GM19025 (cell line): ENCODE results near the gene CTNNA3.

ENCODE experiments used
- ATAC-seq: cut with Tn5 transposase; IDR thresholded peaks from one replicate; pipeline ENCODE4 v1.9.1; 2021; ENCODE audit warnings: mild to moderate bottlenecking, low read depth, moderate library complexity; ENCODE audit not compliant: unreplicated experiment

Gene CTNNA3

DNA sequence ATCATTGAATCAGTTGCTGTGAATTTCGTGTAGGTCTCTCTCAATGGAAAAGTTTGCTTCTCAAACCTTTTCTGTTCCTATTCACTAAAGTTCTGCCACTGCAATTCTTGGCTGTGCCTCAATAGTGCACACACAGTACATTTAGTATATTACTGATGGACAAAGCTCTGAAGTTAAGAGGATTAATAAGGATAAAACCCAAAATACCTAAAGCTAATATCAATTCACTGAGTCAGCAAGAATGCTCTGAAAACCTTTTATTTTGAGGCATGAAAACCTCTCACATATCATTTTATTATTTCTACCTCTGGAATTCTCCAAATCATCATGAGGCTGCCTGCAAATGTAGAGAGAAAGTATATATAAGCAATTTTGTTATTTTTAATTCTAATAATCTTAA is 1403.5 kb downstream of the CTNNA3 start:
- no peak for ATAC-seq

DNA sequence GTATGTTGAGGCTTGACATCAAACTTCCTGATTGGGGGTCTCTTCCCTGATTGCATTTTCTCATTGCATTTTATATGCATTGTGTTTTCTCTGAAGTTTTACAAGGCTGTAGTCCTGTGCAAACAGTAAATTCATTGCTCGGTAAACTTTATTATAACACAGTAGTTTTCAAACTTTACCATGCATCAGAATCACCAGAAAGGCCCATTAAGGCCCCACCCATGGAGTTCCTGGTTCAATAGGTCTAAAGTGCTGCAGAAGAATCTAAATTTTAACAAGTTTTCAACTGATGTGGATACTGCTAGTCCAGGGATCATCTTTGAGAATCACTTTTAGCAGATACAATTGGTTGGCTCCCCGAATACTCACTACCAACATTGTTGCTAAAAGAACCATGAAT is 1404.9 kb downstream of the CTNNA3 start:
- ATAC-seq = no peak

DNA sequence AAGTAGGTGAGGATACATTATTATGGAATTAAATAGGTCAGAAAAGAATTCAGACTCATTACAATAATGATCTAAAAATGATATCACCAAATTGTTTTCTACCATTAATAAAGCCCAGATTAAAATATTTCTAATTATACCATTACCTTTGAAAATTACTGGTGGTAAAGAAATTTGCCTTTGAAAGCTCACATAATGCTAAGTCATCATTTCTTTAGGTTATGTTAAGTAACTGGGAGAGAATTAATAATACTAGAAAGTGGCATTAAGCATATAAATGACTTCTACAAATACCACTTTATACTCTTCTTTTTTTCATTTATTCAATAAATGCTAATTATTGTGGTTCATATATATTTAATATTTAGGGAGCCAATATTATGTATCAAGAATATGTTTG is 1411.4 kb downstream of the CTNNA3 start:
- no peak for ATAC-seq

DNA sequence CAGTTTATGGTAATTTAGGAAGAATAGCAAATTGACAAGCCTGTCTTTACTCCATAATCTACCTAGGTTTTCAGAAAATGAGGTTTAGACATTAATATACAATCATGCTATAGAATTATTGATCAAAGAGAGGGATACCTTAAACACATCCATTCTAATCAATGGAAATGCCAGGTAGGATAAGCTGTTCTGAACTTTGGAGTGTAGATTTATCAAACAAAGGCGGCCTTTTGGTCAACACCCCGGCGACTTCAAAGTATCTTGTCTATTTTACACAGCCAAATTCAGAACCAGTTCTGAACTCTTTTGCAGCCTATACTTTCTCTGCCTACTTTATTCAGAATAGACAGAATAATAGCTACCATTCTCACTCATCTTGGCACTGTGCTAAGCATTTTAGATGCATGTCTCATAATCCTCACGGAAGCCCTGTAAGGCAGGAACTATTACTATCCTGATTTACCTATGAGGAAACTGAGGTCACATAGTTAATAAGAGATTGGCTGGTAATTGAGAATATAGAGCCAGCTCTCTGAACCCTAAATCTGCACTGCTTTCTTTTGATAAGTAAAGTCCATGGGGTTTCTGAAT is 1412.0 kb downstream of the CTNNA3 start:
- ATAC-seq = no peak

DNA sequence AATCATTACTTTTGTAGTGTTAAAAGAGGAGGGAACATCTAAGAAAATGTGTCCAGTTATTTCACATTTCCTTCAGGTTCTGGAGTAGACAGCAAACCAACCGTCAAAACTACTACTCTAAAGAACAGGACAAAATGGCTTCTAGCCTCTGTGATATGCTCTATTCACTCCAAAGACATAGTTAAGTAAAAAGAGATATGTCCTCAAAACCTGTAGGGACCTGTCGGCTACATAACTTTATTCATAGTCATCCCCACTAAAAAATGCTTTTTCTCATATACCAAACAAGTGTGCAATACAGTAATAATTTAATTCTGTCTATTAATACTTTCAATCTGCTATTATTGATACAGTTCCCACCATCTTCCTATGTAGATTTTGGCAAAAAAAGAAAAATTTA is 1412.9 kb downstream of the CTNNA3 start:
- ATAC-seq = no peak

DNA sequence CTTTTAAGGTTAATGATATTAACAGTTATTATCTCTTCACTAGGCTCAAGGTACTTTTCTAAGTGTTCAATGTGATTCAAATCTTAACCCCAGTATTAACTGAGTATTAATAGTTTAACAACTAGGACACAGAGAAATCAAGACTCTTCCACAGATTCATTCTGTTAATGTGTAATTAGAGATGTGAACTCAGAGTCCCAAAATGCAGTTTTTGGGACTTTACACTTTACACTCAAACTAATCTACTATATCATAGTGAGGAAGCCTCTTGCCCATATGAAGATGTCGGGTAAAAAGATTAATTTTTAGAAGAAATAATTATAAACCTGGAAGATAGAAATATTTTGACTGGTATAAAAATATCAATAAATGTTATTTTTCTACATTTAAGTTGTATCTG is 1414.7 kb downstream of the CTNNA3 start:
- no peak for ATAC-seq

DNA sequence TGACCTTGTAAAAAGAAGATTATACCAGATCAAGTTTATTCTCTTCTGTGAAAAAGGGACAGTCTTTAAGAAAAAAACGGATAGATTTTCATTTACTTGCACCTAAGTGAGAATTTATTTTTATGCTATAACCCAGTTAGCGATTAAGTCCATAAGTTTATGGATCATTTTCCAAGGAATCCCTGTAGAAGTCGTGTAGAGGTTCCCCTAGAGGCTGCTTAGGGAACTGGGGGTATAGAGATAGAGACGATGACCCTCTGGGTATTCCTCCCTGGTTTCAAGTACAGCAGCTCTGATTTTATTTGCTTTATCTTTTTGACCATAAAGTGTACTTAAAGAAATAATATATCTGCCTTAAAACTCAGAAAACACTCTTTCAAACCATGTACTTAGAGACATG is 1418.5 kb downstream of the CTNNA3 start:
- no peak for ATAC-seq

DNA sequence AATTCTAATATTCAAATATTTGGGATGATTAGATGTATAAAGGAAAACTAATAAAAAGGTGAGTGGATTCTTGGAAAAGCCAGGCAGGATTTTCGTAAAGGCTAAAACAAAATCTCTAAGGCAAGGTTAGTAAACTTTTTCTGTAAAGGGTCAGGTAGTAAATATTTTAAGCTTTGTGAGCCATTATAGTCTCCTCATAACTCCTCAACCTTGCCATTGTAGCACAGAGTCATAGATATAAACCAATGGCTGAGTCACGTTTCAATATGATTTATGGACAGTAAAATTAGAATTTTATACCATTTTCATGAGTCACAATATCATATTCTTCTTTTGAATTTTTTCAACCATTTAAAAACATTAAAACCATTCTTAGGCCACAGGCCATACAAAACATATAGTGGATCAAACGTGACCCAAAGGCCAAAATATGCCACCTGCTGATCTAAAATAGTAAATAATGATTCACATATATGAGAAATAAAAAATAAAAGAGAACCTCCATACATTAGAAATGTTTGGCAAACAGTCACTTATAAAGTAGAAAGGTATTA is 1422.0 kb downstream of the CTNNA3 start:
- no peak for ATAC-seq

DNA sequence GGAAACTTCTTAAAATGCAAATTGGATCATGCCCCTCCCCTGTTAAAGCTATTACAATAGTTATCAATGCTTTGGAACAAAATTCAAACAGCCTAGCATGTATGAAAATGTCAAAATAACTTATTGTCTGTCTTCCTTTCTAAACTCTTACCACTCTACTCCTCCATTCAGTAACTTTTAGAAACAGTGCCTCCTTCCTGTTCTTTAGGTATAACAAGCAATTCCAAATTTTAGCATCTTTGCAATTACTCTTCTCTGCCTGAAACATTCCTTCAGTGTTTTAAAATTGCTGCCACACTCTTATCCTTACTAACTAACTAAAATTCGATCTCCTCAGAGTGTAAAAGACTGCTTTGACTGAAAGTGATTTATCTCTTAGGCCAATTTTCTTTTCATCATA is 1430.6 kb downstream of the CTNNA3 start:
- no peak for ATAC-seq

DNA sequence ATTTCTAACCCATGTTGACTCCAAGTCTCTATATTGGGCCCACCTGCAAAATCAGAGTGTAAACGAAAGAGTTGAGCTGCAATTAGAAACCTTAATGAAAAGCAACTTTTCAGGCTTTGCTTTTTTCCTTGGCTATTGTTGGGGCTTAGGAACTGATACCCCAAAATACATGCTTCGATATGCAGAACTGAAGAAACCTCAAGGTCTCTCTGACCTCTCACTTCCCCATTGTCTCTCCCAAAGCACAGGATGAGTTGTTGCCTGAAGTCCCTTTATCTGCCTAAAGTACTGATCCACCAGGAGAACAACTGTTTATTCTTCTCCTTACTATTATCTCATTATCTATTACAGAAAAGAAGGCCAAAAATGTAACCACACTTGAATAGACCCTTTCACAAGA is 1436.2 kb downstream of the CTNNA3 start:
- ATAC-seq = no peak

DNA sequence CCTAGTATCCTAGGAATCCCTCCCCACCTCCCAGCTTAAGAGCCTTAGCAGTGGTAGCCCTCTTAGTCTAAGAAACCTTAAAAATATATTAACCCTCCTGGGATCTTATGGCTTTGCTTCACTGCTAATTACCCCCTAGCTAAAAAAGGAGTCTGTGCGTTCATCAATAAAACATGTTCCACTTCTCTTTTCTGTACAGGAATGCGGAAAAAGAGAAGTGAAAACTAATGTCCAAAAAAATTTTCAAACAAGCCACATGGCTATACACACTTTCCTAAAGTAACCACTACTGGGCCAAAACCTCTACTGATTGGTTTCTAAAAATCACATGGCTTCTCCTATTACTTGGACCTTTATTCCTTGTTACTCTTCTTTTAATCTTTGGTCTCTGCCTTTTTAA is 1437.3 kb downstream of the CTNNA3 start:
- no peak for ATAC-seq

DNA sequence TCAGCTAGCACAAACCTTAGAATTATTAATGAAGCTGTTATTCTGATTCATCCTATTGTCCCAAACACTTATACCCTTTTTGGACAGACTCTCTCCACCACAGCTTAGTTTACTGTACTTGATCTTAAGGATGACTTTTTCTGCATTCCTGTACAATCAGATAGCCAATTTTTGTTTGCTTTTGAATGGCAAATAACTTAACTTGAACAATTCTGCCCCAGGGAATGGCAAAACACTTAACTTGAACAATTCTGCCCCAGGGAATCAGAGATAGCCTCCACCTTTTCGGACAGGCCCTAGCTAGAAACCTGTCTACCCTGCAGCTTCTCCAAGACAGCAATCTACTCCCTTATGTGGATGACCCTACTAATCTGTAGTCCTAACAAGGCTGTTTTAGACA is 1438.2 kb downstream of the CTNNA3 start:
- ATAC-seq = no peak

DNA sequence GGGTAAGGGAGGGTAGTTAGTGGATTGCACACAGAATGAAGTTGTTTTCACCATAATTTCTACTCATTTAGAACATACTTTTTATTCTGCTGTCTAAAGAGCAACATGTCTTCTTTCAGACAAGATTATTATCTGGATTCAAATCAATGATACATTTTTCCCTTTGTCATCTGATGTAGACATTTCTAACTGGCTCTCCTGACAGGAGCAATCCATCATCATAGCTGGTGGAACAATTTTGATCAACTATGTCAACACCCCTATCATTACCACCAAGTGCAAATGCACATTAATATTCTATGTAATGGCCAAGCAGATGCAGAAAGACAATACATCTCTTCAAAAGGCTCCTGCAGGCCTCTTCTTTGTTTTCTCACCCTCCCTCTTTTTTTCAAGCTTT is 1443.0 kb downstream of the CTNNA3 start:
- ATAC-seq = no peak

DNA sequence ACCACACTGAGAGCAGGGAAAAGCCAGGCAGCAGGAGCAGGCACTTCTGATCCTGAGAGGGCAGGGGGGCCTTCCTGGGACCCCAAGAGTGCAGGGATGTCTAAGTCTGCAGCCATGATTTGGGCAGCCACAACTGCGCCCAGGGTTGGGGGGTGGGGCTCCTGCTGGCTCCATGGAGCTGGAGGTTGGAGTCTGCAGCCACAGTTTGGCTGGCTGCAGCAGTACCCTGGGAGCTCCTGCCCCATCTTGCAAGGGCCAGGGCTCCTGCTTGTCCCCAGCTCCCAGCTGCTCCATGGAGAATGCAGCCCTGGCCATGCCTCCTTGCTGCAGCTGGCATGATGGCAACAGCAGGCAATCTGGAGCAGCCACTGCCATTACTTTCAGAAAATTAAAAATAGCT is 1449.8 kb downstream of the CTNNA3 start:
- ATAC-seq = no peak

DNA sequence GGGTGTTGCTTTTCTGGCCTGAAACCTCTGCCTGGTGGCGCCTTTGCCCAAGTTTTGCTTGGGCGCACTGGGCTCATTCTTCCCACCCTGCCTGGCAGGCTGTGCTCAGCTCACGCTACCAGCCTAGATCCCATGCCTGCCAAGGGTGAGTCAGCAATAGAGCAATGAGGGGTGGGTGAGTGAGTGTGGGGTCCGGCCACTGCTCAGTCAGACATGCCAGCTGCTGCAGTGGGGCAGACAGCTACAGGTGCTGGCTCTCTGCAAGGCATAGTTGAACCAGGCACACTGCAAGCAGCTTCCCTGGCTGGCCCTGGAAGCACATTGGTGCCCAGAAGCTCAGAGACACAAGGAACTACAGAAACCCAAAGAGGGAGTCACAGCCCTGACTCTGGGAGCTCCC is 1451.0 kb downstream of the CTNNA3 start:
- ATAC-seq = no peak

DNA sequence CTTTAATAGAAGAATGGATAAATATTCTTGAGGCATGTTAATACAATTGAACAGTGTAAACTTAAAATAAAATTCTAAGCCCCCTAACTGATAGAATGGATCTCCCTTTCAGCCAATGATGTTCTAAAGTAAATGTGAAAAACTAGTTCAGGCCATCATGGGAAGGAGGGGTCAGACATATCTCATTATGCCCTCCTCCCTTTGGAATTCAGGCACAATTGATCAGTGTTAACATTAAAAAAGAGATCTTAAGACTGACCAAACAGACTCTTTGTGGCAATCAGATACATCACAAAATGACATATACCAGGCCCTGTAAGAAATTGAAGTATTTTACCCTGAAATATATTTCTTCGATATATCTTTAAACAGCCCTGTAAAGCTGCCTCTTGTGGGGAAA is 1453.1 kb downstream of the CTNNA3 start:
- ATAC-seq = no peak

DNA sequence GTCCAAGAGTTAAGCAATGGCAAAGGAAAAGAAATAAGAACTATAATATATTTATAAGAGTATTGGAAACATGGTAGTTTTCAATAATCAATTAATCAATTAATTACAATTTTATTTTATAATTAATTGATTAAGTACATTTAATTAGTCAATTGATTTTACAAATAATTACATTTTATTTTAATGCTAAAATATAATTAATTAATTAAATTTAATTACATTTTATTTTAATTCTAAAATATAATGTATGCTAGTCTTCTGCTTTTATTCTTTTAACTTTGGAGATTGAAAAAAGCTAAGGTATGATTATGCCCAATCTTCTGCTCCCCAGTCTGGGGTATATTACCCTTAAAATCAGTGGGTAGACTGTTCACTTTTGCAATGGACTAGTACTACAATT is 1456.9 kb downstream of the CTNNA3 start:
- ATAC-seq = no peak

DNA sequence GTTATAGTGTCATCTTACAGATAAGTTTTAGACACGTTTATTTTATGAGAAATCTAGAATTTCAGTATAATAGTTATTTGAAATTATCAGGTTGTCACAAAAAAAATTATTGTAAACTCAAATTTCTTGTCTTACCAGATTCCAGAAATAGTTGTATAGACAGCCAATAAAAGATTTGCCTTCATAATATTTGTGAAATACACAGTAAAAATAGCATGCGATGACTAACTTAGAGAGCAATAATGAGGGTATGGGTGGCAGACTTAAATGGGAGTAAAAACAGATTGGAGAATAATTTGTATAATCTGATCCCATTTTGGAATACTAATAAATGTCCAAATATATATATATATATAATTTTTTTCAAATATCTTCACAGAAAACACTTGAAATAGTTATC is 1457.7 kb downstream of the CTNNA3 start:
- no peak for ATAC-seq

DNA sequence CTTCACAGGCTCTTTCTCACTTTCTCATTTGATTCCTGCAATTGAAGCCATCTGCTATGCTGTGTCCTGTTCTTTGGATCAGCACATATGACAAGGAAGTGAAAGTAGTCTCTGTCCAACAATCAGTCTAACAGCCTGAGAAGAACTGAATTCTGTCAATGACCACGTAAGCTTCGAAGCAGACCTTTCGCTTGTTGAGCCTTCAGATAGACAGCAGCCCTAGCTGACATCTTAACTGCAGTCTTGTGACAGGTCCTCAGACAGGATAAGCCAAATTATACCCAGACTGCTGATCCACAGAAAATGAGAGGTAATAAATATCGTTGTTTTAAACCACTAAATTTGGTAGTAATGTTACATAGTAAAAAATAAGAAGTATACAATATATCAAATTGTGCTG is 1461.1 kb downstream of the CTNNA3 start:
- no peak for ATAC-seq

DNA sequence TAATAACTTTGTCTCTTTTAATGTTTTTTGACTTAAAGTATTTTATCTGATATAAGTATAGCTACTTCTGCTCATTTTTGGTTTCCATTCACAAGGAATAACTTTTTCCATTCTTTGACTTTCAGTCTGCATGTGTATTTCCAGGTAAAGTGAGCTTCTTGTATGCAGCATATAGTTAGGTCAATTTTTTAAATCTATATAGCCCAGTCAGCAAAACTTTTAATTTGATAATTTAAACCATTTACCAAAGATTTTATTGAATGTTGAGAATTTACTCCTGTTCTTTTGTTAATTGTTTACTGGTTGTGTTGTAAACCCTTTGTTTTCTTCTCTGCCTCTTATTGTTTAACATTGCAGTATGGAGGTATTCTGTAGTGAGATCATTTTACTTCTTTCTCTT is 1467.1 kb downstream of the CTNNA3 start:
- no peak for ATAC-seq

DNA sequence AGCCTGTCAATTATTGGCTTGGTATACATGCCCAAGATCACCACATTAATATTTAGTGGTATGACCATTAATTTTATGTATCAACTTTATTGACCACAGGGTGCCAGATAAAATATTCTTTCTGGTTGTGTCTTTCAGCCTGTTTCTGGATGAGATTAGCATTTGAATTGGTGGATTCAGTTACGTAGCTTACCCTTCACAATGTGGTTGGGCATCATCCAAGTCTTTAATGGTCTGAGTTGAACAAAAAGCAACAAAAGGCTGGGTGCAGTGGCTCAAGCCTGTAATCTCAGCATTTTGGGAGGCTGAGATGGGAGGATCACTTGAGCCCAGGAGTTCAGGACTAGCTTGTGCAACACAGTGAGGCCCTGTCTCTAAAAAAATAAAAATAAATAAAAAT is 1472.3 kb downstream of the CTNNA3 start:
- no peak for ATAC-seq

DNA sequence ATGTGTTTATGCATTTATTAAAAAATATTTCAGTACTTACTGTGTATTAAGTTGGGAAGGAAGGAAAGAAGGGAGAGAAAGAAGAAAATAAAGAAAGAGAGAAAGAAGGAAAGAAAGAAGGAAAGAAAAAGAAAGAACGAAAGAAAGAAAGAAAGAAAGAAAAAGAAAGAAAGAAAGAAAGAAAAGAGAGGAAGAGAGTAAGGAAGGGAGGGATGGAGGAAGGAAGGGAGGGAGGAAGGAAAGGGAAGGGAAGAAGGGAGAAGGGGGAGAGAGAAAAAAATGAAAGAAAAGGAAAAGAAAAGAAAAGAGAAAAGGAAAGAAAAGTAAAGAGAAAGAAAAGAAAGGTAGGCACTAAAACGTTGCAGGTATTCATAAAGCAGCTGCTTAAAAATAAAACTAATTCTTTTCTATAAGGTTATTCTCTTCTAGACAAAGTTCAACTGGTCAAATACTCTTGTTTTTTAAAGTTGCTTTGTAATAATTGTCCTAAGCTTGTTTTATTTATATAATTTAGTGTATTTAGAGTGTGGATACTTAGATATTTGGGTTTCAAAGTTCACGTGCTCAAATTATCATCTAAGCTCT is 1473.4 kb downstream of the CTNNA3 start:
- no peak for ATAC-seq
